Measurements from ENCODE around the gene NDRG2. TPM values are rescaled to one million over a fixed set of nuclear protein-coding genes. Genes with fewer than 3 reads are reported as not detected.

Gene NDRG2
- total RNA-seq, 1 experiment from 2014 or later, result 18.9 TPM

DNA sequence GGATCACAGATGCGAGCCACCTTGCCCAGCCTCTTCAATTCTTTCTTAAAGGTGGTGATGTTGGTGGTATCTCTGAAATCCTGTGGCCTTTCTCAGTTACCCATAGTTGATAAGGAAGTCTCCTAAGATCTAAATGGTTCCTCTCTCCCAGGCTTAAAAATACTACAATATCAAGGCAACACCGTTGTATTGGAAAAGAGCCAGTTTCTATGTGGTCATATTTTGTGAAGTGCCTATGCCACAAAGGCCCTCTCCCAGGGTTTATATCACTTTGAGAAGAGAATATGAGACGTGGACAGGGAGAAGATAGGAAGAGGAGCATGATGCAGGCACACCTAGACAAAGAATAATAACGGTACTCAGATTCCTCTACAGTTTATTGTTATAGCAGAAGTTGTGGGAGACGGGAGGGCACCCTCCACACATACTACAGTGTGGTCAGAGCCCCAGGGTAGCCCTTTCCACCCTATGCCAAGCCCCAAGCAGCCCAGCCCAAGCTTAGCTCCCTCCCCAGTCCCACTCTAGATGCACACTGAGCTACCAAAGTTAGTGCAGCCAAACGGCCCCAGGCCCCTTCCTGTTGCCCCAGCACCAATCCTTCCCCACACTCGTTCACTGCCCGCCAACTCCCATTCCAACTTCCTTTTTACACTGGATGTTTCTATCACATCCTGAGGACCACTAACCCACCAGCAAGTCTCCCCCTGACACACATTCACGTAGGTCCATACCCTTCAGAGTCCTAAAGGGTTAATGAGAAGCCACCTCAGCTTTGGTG lies 8.3 kb downstream of the NDRG2 start (continued):
- TF ChIP-seq, protein P1, sequence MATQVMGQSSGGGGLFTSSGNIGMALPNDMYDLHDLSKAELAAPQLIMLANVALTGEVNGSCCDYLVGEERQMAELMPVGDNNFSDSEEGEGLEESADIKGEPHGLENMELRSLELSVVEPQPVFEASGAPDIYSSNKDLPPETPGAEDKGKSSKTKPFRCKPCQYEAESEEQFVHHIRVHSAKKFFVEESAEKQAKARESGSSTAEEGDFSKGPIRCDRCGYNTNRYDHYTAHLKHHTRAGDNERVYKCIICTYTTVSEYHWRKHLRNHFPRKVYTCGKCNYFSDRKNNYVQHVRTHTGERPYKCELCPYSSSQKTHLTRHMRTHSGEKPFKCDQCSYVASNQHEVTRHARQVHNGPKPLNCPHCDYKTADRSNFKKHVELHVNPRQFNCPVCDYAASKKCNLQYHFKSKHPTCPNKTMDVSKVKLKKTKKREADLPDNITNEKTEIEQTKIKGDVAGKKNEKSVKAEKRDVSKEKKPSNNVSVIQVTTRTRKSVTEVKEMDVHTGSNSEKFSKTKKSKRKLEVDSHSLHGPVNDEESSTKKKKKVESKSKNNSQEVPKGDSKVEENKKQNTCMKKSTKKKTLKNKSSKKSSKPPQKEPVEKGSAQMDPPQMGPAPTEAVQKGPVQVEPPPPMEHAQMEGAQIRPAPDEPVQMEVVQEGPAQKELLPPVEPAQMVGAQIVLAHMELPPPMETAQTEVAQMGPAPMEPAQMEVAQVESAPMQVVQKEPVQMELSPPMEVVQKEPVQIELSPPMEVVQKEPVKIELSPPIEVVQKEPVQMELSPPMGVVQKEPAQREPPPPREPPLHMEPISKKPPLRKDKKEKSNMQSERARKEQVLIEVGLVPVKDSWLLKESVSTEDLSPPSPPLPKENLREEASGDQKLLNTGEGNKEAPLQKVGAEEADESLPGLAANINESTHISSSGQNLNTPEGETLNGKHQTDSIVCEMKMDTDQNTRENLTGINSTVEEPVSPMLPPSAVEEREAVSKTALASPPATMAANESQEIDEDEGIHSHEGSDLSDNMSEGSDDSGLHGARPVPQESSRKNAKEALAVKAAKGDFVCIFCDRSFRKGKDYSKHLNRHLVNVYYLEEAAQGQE (IDR thresholded peaks at IDR 0.05; ENCODE audit: low read depth), result no peak
- TF ChIP-seq ZFX (IDR thresholded peaks at IDR 0.05) (no peak), SRF (IDR thresholded peaks at IDR 0.05; ENCODE audit: low read depth) (no peak), YY1 (IDR thresholded peaks at IDR 0.05; ENCODE audit: extremely low read depth, insufficient replicate concordance, low read depth, low read length) (no peak), EZH2phosphoT487 (IDR thresholded peaks at IDR 0.05; ENCODE audit: borderline replicate concordance) (no peak), SIN3A (IDR thresholded peaks at IDR 0.05; ENCODE audit: low read depth) (no peak)

DNA sequence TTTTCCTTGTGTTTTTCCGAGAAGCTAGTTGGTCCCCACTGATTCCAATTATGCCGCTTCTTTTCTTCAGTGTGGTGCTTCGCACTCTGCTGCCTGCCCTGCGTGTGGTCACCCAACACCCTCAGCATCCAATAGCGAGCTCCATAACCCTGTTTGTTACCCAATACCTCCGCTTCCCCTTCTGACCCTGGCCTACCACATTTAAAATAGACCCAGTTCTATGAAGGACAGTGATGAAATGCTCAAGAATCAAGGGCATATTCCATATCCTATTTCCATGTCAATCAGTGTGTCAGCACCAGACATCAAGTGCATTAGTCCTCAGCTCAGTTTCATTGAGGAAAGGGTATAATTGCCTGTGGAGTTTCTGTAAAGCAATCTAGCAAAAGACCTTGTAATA lies 9.5 kb downstream of the NDRG2 start:
- ChIA-PET CTCF (interaction anchor here (0.6 to 4.0 kb wide), 40 partner anchors 9 to 542 kb away, joined by 3 to 148 read pairs (median 5); partner anchors contain the start of genes CHD8, NDRG2, RNASE13 and RNASE7), POLR2A (interaction anchor here (1.1 to 1.6 kb wide), 3 partner anchors 52 to 89 kb away, joined by 3 to 5 read pairs (median 4); no protein-coding TSS in a partner anchor), RAD21 (ENCODE audit: low non-redundant PET in 1 of 2, low total read pairs in 2 of 2, uncharacterized antibody in 2 of 2, unreplicated experiment in 2 of 2) (interaction anchor here (1.0 to 3.6 kb wide), 12 partner anchors 9 to 89 kb away, joined by 3 to 30 read pairs (median 6); partner anchors contain the start of gene ARHGEF40 (in 1 of the 2))
- DNase-seq (ENCODE audit: low read depth, low spot score) (no peak), ATAC-seq (no peak)
- H3K4me2 ChIP-seq (ENCODE audit: low read length), result no peak overlapping the region
- H3K4me1 ChIP-seq (ENCODE audit: control insufficient read depth in 1 of 2, insufficient read depth in 2 of 2, low read length in 2 of 2), result peaks cover 0 to 4% of the 10 kb centered on the region in 2 experiments; a peak in 1 of 4 replicates
- peaks cover 18% of the 10 kb centered on the region; the same call in 1 of the 2 replicates for H3K27me3 ChIP-seq (ENCODE audit: insufficient read depth, low read length)
- no peak overlapping the region for H3K4me3 ChIP-seq (replicated peaks in 1 of 2; ENCODE audit: low read depth in 1 of 2, low read length in 2 of 2)
- no peaks in the 10 kb centered on the region for H3K79me2 ChIP-seq (ENCODE audit: insufficient read depth, low read length)
- no peak overlapping the region for H2AFZ ChIP-seq (ENCODE audit: low read depth, low read length, poor library complexity, severe bottlenecking)
- H3K36me3 ChIP-seq (ENCODE audit: control insufficient read depth in 1 of 2, insufficient read depth in 2 of 2, low read length in 2 of 2), result no peaks in the 10 kb centered on the region; a peak in 1 of 4 replicates
- H3K9me2 ChIP-seq (ENCODE audit: insufficient read depth), result no peaks in the 10 kb centered on the region
- no peaks in the 10 kb centered on the region for H4K20me1 ChIP-seq (ENCODE audit: insufficient read depth)
- no TSS peak for BruUV-seq (replicated peaks)
- no peak overlapping the region for H3K27ac ChIP-seq (ENCODE audit: low read depth, low read length)
- H3K9ac ChIP-seq (ENCODE audit: low read length), result no peak overlapping the region
- no peaks in the 10 kb centered on the region for H3K9me3 ChIP-seq (ENCODE audit: control insufficient read depth in 1 of 2, insufficient read depth in 1 of 2, low read depth in 1 of 2, low read length in 2 of 2)
- intact Hi-C loops (cut with micrococcal nuclease), result loop anchor here (1.0 to 10.0 kb wide), 2 partner anchors 77 to 539 kb away; no protein-coding TSS in a partner anchor
- TF ChIP-seq ZFX (IDR thresholded peaks at IDR 0.05) (no peak), ZNF274 (IDR thresholded peaks at IDR 0.05; ENCODE audit: low read depth, low read length) (no peak), TCF7L2 (IDR thresholded peaks at IDR 0.05; ENCODE audit: borderline replicate concordance, extremely low read depth, insufficient read depth, insufficient read length) (no peak), EGR1 (IDR thresholded peaks at IDR 0.05; ENCODE audit: low read depth) (no peak), EZH2 (IDR thresholded peaks at IDR 0.05) (no peak), SP1 (IDR thresholded peaks at IDR 0.05; ENCODE audit: low read depth) (no peak), SRF (IDR thresholded peaks at IDR 0.05; ENCODE audit: low read depth) (no peak), EZH2phosphoT487 (IDR thresholded peaks at IDR 0.05; ENCODE audit: borderline replicate concordance) (no peak), ELF1 (IDR thresholded peaks at IDR 0.05; ENCODE audit: borderline replicate concordance, low read depth) (no peak)
- TF ChIP-seq, protein P2, sequence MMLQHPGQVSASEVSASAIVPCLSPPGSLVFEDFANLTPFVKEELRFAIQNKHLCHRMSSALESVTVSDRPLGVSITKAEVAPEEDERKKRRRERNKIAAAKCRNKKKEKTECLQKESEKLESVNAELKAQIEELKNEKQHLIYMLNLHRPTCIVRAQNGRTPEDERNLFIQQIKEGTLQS (IDR thresholded peaks at IDR 0.05), result no peak
- TF ChIP-seq, protein P3, sequence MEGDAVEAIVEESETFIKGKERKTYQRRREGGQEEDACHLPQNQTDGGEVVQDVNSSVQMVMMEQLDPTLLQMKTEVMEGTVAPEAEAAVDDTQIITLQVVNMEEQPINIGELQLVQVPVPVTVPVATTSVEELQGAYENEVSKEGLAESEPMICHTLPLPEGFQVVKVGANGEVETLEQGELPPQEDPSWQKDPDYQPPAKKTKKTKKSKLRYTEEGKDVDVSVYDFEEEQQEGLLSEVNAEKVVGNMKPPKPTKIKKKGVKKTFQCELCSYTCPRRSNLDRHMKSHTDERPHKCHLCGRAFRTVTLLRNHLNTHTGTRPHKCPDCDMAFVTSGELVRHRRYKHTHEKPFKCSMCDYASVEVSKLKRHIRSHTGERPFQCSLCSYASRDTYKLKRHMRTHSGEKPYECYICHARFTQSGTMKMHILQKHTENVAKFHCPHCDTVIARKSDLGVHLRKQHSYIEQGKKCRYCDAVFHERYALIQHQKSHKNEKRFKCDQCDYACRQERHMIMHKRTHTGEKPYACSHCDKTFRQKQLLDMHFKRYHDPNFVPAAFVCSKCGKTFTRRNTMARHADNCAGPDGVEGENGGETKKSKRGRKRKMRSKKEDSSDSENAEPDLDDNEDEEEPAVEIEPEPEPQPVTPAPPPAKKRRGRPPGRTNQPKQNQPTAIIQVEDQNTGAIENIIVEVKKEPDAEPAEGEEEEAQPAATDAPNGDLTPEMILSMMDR (IDR thresholded peaks at IDR 0.05 in 2 of 3, conservative IDR thresholded peaks at IDR 0.05 in 1 of 3; ENCODE audit: borderline replicate concordance in 1 of 3, insufficient read depth in 1 of 3, low read depth in 2 of 3, low read length in 2 of 3), result no peak

Measured in HCT116 (cell line).